HepG2 (cell line): ENCODE results near the gene TGFA. TPM values are rescaled to one million over a fixed set of nuclear protein-coding genes. Genes with fewer than 3 reads are reported as not detected.
A peak's percentile ranks its signal among the peaks of the same experiment; 100 is the strongest.

Experiments used
- DPF2 ChIP-seq: sonication (generic); formaldehyde crosslinking; IDR thresholded peaks from 2 replicates; pipeline ENCODE4 v1.4.0; 2020; ENCODE audit warnings: mild to moderate bottlenecking, low read depth, missing genetic modification reagents, borderline replicate concordance
- EZH2 ChIP-seq: conservative IDR thresholded peaks from 2 replicates; pipeline ENCODE4 v1.6.1; 2012; ENCODE audit warnings: mild to moderate bottlenecking, low read depth, low read length, moderate library complexity
- GLMP ChIP-seq: sonication (generic); formaldehyde crosslinking; IDR thresholded peaks from 2 replicates; pipeline ENCODE4 v1.9.0; 2021; ENCODE audit warnings: missing genetic modification reagents, mild to moderate bottlenecking, borderline replicate concordance
- IRF1 ChIP-seq: sonication (generic); formaldehyde crosslinking; IDR thresholded peaks from 2 replicates; pipeline ENCODE4 v1.4.0; 2020; ENCODE audit warnings: low read depth, mild to moderate bottlenecking, missing genetic modification reagents
- MAZ ChIP-seq, 2 experiments: sonication (generic) in 1 of 2; formaldehyde crosslinking in 1 of 2; IDR thresholded peaks; 2 replicates each; pipeline versions ENCODE4 v1.5.0 to v1.6.1; 2012 to 2020; ENCODE audit warnings: low read depth in 2 of 2, mild to moderate bottlenecking in 2 of 2, borderline replicate concordance in 1 of 2, improper control_type of control experiment in 1 of 2, low read length in 1 of 2, missing genetic modification reagents in 1 of 2, moderate library complexity in 1 of 2
- MEIS1 ChIP-seq: sonication (generic); formaldehyde crosslinking; IDR thresholded peaks from 2 replicates; pipeline ENCODE4 v1.9.0; 2021; ENCODE audit warnings: mild to moderate bottlenecking, missing genetic modification reagents, moderate library complexity, borderline replicate concordance
- NRL ChIP-seq: sonication (generic); formaldehyde crosslinking; IDR thresholded peaks from 2 replicates; pipeline ENCODE4 v1.5.0; 2020; ENCODE audit warnings: missing genetic modification reagents, mild to moderate bottlenecking, moderate library complexity, borderline replicate concordance
- RFX1 ChIP-seq: fragments of 450-650 bp; IDR thresholded peaks from 2 replicates; pipeline ENCODE4 v1.6.1; 2017
- SNAI1 ChIP-seq: sonication (generic); formaldehyde crosslinking; IDR thresholded peaks from 2 replicates; pipeline ENCODE4 v1.5.0; 2020; ENCODE audit warnings: mild to moderate bottlenecking, missing genetic modification reagents, borderline replicate concordance
- SYNCRIP ChIP-seq: fragments of 200-400 bp; formaldehyde crosslinking; IDR thresholded peaks from 2 replicates; pipeline ENCODE4 v1.6.1; 2018; ENCODE audit warnings: mild to moderate bottlenecking, low read depth, low read length; ENCODE audit not compliant: insufficient read depth
- XBP1 ChIP-seq: sonication (generic); formaldehyde crosslinking; IDR thresholded peaks from 2 replicates; pipeline ENCODE4 v1.5.0; 2020; ENCODE audit warnings: missing genetic modification reagents
- ZC3H13 ChIP-seq: sonication (generic); formaldehyde crosslinking; IDR thresholded peaks from 2 replicates; pipeline ENCODE4 v1.8.1; 2023; ENCODE audit warnings: mild to moderate bottlenecking, missing genetic modification reagents, moderate library complexity
- ZMYM2 ChIP-seq: sonication (generic); formaldehyde crosslinking; IDR thresholded peaks from 2 replicates; pipeline ENCODE4 v1.8.0; 2022; ENCODE audit warnings: mild to moderate bottlenecking, missing genetic modification reagents
- ZNF44 ChIP-seq: sonication (generic); formaldehyde crosslinking; IDR thresholded peaks from 2 replicates; pipeline ENCODE4 v1.5.1; 2020; ENCODE audit warnings: mild to moderate bottlenecking, missing genetic modification reagents
- ZNF576 ChIP-seq: sonication (generic); formaldehyde crosslinking; IDR thresholded peaks from 2 replicates; pipeline ENCODE4 v1.4.0; 2020; ENCODE audit warnings: mild to moderate bottlenecking, missing genetic modification reagents
- ZNF660 ChIP-seq: sonication (generic); formaldehyde crosslinking; IDR thresholded peaks from 2 replicates; pipeline ENCODE4 v1.5.1; 2020; ENCODE audit warnings: mild to moderate bottlenecking, low read depth, missing genetic modification reagents, borderline replicate concordance
- ZNF687 ChIP-seq: sonication (generic); formaldehyde crosslinking; IDR thresholded peaks from 2 replicates; pipeline ENCODE4 v1.5.1; 2020; ENCODE audit warnings: mild to moderate bottlenecking, missing genetic modification reagents, moderate library complexity
- ZNF776 ChIP-seq: sonication (generic); formaldehyde crosslinking; IDR thresholded peaks from 2 replicates; pipeline ENCODE4 v1.4.0; 2020; ENCODE audit warnings: mild to moderate bottlenecking, missing genetic modification reagents
- ZZZ3 ChIP-seq: sonication (generic); formaldehyde crosslinking; IDR thresholded peaks from 2 replicates; pipeline ENCODE4 v1.4.0; 2020; ENCODE audit warnings: missing genetic modification reagents, mild to moderate bottlenecking, borderline replicate concordance
- polyA plus RNA-seq, 8 experiments: library from polyadenylated mRNA; depleted of rRNA in 3 of 8; stranded (reverse) in 7 of 8; unstranded in 1 of 8; fragments of >200 nt; fragmentation: Illumina TruSeq in 4 of 8; extraction: Trizol in 4 of 8; gene quantifications; 2 replicates each; pipeline versions ENCODE4 v1.2.1 to v1.2.3, GENCODE V29; 2011 to 2016; ENCODE audit warnings: low read depth in 4 of 8, missing spikeins in 1 of 8, mixed read lengths in 1 of 8; ENCODE audit not compliant: insufficient read depth in 1 of 8
- total RNA-seq, 5 experiments: library from RNA; depleted of rRNA; stranded (reverse); fragments of >200 nt; fragmentation: Illumina TruSeq; extraction: Trizol; gene quantifications; 2 replicates each; pipeline ENCODE4 v1.2.3, GENCODE V29; 2016; ENCODE audit warnings: low read depth in 1 of 5
- TF ChIP-seq, protein P1 (sequence below): IDR thresholded peaks from 2 replicates; pipeline ENCODE4 v1.6.1; 2016; ENCODE audit warnings: mild to moderate bottlenecking

The TGFA gene
- total and polyA plus RNA-seq, 2 of the 13 experiments (the other 11 are each of a cell fraction or from before 2014, with no cell fraction given), result 7.8 to 15.3 TPM

GRCh38 chr2:70553584-70554337 is at the start of gene TGFA (continued):
- TF ChIP-seq ZNF687 (CRISPR knock-in tag) (peak; percentile 84), ZNF776 (no peak), SNAI1 (CRISPR knock-in tag) (no peak), ZNF44 (CRISPR knock-in tag) (no peak), ZMYM2 (no peak), DPF2 (CRISPR knock-in tag) (no peak), ZZZ3 (CRISPR knock-in tag) (0 out of 2 replicates have a peak, but pooled peaks have one; percentile 0), IRF1 (CRISPR knock-in tag) (no peak), XBP1 (CRISPR knock-in tag) (no peak), GLMP (no peak), RFX1 (no peak), NRL (CRISPR knock-in tag) (no peak), ZC3H13 (CRISPR knock-in tag) (no peak), ZNF576 (CRISPR knock-in tag) (no peak; the same call in 1 of the 2 replicates), SYNCRIP (no peak), MAZ (IDR thresholded peaks at IDR 0.05; ENCODE audit: borderline replicate concordance, low read depth, low read length) (peak; percentile 70), MAZ (CRISPR knock-in tag; IDR thresholded peaks at IDR 0.05; ENCODE audit: low read depth) (peak; percentile 87), ZNF660 (CRISPR knock-in tag) (peak; percentile 17; the same call in 1 of the 2 replicates), EZH2 (no peak), MEIS1 (CRISPR knock-in tag) (no peak; the same call in 1 of the 2 replicates)
- TF ChIP-seq, protein P1, sequence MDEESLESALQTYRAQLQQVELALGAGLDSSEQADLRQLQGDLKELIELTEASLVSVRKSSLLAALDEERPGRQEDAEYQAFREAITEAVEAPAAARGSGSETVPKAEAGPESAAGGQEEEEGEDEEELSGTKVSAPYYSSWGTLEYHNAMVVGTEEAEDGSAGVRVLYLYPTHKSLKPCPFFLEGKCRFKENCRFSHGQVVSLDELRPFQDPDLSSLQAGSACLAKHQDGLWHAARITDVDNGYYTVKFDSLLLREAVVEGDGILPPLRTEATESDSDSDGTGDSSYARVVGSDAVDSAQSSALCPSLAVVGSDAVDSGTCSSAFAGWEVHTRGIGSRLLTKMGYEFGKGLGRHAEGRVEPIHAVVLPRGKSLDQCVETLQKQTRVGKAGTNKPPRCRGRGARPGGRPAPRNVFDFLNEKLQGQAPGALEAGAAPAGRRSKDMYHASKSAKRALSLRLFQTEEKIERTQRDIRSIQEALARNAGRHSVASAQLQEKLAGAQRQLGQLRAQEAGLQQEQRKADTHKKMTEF (CRISPR knock-in tag), result peak; percentile 89; the same call in 1 of the 2 replicates
